ENCODE results near the gene PPP6R3.

GRCh38 chr11:68497761-68498160 is 37.2 kb downstream of the PPP6R3 start:
- TF ChIP-seq CTCF (IDR thresholded peaks at IDR 0.05) (no peak), POLR2A (IDR thresholded peaks at IDR 0.05) (no peak)

All from heart left ventricle (tissue), 13 donors.